Right cardiac atrium (tissue), 5 donors: ENCODE measurements around the gene NPLOC4. TPM values are rescaled to one million over a fixed set of nuclear protein-coding genes. Genes with fewer than 3 reads are reported as not detected.
A peak's percentile ranks its signal among the peaks of the same experiment; 100 is the strongest.

Source experiments
- ATAC-seq, 2 donors: fragments of 200-7000 bp; cut with Tn5 transposase; one replicate each; pipeline versions ENCODE4 v1.8.0 to v1.9.1; 2020; ENCODE audit warnings: moderate library complexity in 2 of 2, mild to moderate bottlenecking in 1 of 2
- DNase-seq, 3 donors: peaks; one replicate each; pipeline ENCODE4 v3.0.0-alpha.2; 2020
- H3K27ac ChIP-seq: one replicate; pipeline ENCODE4 v1.5.1; 2013; ENCODE audit warnings: mild to moderate bottlenecking, low read length, control low read depth, moderate library complexity
- H3K27me3 ChIP-seq: one replicate; pipeline ENCODE4 v1.6.1; 2013; ENCODE audit not compliant: control insufficient read depth, insufficient read depth
- H3K4me1 ChIP-seq: one replicate; pipeline ENCODE4 v1.6.1; 2013; ENCODE audit warnings: low read length; ENCODE audit not compliant: control insufficient read depth, insufficient read depth
- H3K4me3 ChIP-seq: one replicate; pipeline ENCODE4 v1.5.1; 2013; ENCODE audit warnings: low read length, control low read depth
- H3K9me3 ChIP-seq: one replicate; pipeline ENCODE4 v1.6.1; 2013; ENCODE audit warnings: low read length; ENCODE audit not compliant: control insufficient read depth
- WGBS: extraction: QIAGEN DNeasy Blood & Tissue Kit; methylation state at CpG from one replicate; pipeline ENCODE4 v1.1.7; 2013; 5-methylcytosine and 5-hydroxymethylcytosine counted together
- intact Hi-C, 4 donors: fragments of 100-400 bp; cut with DNase I; formaldehyde crosslinking; loops; one replicate each; pipeline versions ENCODE4 v1.11.0 to v1.14.0; 2022 to 2023
- polyA plus RNA-seq: library from polyadenylated mRNA; stranded (reverse); fragments of 200-250 nt; gene quantifications from one replicate; pipeline ENCODE4 v1.2.3, GENCODE V29; 2013
- total RNA-seq, 4 donors: library from RNA; stranded (reverse); fragmentation: NEBNext Ultra II Directional; extraction: Animal tissue kit (Norgen Biotek cat#: 25700); gene quantifications; one replicate each; pipeline ENCODE4 v1.2.1, GENCODE V29; 2021
- donor health status: healthy with polysubstance abuse.
- donor health status: DM: no; HTN: yes; CAD: no.
- donor health status: DM: no; HTN: no; CAD: no.
- donor health status: DM: no; HTN: yes; CAD: no; lungs with severe emphysema.
- donor health status: DM: yes; HTN: yes; CAD: no.

NPLOC4 gene
- total and polyA plus RNA-seq, 5 donors, result 36.8 to 106 (median 85.1) TPM

GRCh38 chr17:81509972-81510784 lies 126.7 kb downstream of the NPLOC4 start:
- Histone ChIP-seq H3K27ac (peak overlapping the region; percentile 24), H3K4me1 (no peaks in the 10 kb centered on the region), H3K27me3 (no peaks in the 10 kb centered on the region), H3K9me3 (no peaks in the 10 kb centered on the region), H3K4me3 (peak overlapping the region; percentile 74)
- ATAC-seq, result no peak
- peak in 2 of 3 donors; percentile 7 to 30 for DNase-seq
- intact Hi-C loops, result no loop called here
- WGBS, result 3% methylated on average over 22 of the region's 22 CpGs

- DNase-seq (peak in 2 of 3 donors; percentile 28 to 35), ATAC-seq (no peak)
- 13% methylated on average over 12 of the region's 12 CpGs for WGBS
- H3K4me1 ChIP-seq, result no peaks in the 10 kb centered on the region
- peak overlapping the region; percentile 63 for H3K27ac ChIP-seq
- intact Hi-C loops, result no loop called here
- no peaks in the 10 kb centered on the region for H3K9me3 ChIP-seq
- peak overlapping the region; percentile 74 for H3K4me3 ChIP-seq
- H3K27me3 ChIP-seq, result no peaks in the 10 kb centered on the region
Observed at GRCh38 chr17:81509207-81509971, 127.5 kb downstream of the NPLOC4 start.

GRCh38 chr17:81508639-81509206 lies 128.2 kb downstream of the NPLOC4 start:
- peak in 1 of 2 donors; percentile 19 for ATAC-seq
- H3K27ac ChIP-seq, result no peak overlapping the region
- 45% methylated on average over 10 of the region's 10 CpGs for WGBS

More at GRCh38 chr17:81508639-81509206, 128.2 kb downstream of the NPLOC4 start:
- Histone ChIP-seq H3K27me3 (no peaks in the 10 kb centered on the region), H3K9me3 (no peaks in the 10 kb centered on the region), H3K4me1 (no peaks in the 10 kb centered on the region), H3K4me3 (peak overlapping the region; percentile 74)
- peak in 2 of 3 donors; percentile 52 to 53 for DNase-seq
- intact Hi-C loops, result no loop called here

Other genes with a start within 250 kb of the NPLOC4 start
- gene BAHCC1, start 241.7 kb downstream of the NPLOC4 start, total RNA-seq, result 10 to 100 TPM in 2 of 4 donors, 1 to 10 TPM in 2; 8.3 to 12.8 (median 9.4) TPM
- 8.7 TPM for gene BAHCC1, start 241.7 kb downstream of the NPLOC4 start, polyA plus RNA-seq
- gene ACTG1, start 124.3 kb downstream of the NPLOC4 start, total RNA-seq, result 100 to 1,000 TPM; 347 to 772 (median 510) TPM
- 410 TPM for gene ACTG1, start 124.3 kb downstream of the NPLOC4 start, polyA plus RNA-seq
- gene FSCN2, start 108.7 kb downstream of the NPLOC4 start, total RNA-seq, result under 1 TPM; 0.45 to 0.63 (median 0.53) TPM
- gene FSCN2, start 108.7 kb downstream of the NPLOC4 start, polyA plus RNA-seq, result 0.48 TPM
- 10 to 100 TPM; 12.0 to 15.3 (median 13.5) TPM for gene FAAP100, start 84.8 kb downstream of the NPLOC4 start, total RNA-seq
- 13.0 TPM for gene FAAP100, start 84.8 kb downstream of the NPLOC4 start, polyA plus RNA-seq
- under 1 TPM in 2 of 4 donors, not detected in 2; 0.24 to 0.31 TPM for gene TSPAN10, start 84 bp upstream of the NPLOC4 start, total RNA-seq
- 0.27 TPM for gene TSPAN10, start 84 bp upstream of the NPLOC4 start, polyA plus RNA-seq
- gene PDE6G, start 19.4 kb upstream of the NPLOC4 start, total RNA-seq, result under 1 TPM in 1 of 4 donors, not detected in 3; 0.41 TPM
- not detected for gene PDE6G, start 19.4 kb upstream of the NPLOC4 start, polyA plus RNA-seq
- gene OXLD1, start 29.5 kb upstream of the NPLOC4 start, total RNA-seq, result 10 to 100 TPM; 20.7 to 27.9 (median 24.6) TPM
- gene OXLD1, start 29.5 kb upstream of the NPLOC4 start, polyA plus RNA-seq, result 41.0 TPM
- 1 to 10 TPM; 5.0 to 7.8 (median 6.7) TPM for gene CCDC137, start 29.6 kb upstream of the NPLOC4 start, total RNA-seq
- gene CCDC137, start 29.6 kb upstream of the NPLOC4 start, polyA plus RNA-seq, result 10.9 TPM
- 10 to 100 TPM; 13.2 to 24.4 (median 16.8) TPM for gene ARL16, start 46.7 kb upstream of the NPLOC4 start, total RNA-seq
- 20.9 TPM for gene ARL16, start 46.7 kb upstream of the NPLOC4 start, polyA plus RNA-seq
- 10 to 100 TPM; 42.1 to 50.3 (median 47.9) TPM for gene HGS, start 46.9 kb upstream of the NPLOC4 start, total RNA-seq
- gene HGS, start 46.9 kb upstream of the NPLOC4 start, polyA plus RNA-seq, result 48.6 TPM
- gene MRPL12, start 66.3 kb upstream of the NPLOC4 start, total RNA-seq, result 100 to 1,000 TPM in 3 of 4 donors, 10 to 100 TPM in 1; 83.3 to 142 (median 112) TPM
- 310 TPM for gene MRPL12, start 66.3 kb upstream of the NPLOC4 start, polyA plus RNA-seq
- 10 to 100 TPM in 1 of 4 donors, 1 to 10 TPM in 3; 5.9 to 11.4 (median 9.6) TPM for gene SLC25A10, start 75.2 kb upstream of the NPLOC4 start, total RNA-seq
- gene SLC25A10, start 75.2 kb upstream of the NPLOC4 start, polyA plus RNA-seq, result 18.6 TPM
- gene GCGR, start 167.0 kb upstream of the NPLOC4 start, total RNA-seq, result not detected
- not detected for gene GCGR, start 167.0 kb upstream of the NPLOC4 start, polyA plus RNA-seq
- gene MCRIP1, start 196.2 kb upstream of the NPLOC4 start, total RNA-seq, result 100 to 1,000 TPM in 2 of 4 donors, 10 to 100 TPM in 2; 88.1 to 120 (median 96.5) TPM
- gene MCRIP1, start 196.2 kb upstream of the NPLOC4 start, polyA plus RNA-seq, result 146 TPM
- under 1 TPM in 1 of 4 donors, not detected in 3; 0.85 TPM for gene PPP1R27, start 197.9 kb upstream of the NPLOC4 start, total RNA-seq
- gene PPP1R27, start 197.9 kb upstream of the NPLOC4 start, polyA plus RNA-seq, result not detected
- 100 to 1,000 TPM; 272 to 375 (median 350) TPM for gene P4HB, start 223.4 kb upstream of the NPLOC4 start, total RNA-seq
- gene P4HB, start 223.4 kb upstream of the NPLOC4 start, polyA plus RNA-seq, result 278 TPM
- gene ARHGDIA, start 234.2 kb upstream of the NPLOC4 start, total RNA-seq, result 100 to 1,000 TPM; 113 to 217 (median 142) TPM
- 101 TPM for gene ARHGDIA, start 234.2 kb upstream of the NPLOC4 start, polyA plus RNA-seq